ENCODE data around the gene GPATCH8.
"Not testable (repeated sequence)": the region's sequence is repeated elsewhere in the genome, so short reads cannot be mapped to it uniquely, and the experiment has no call there.

GPATCH8 gene

DNA sequence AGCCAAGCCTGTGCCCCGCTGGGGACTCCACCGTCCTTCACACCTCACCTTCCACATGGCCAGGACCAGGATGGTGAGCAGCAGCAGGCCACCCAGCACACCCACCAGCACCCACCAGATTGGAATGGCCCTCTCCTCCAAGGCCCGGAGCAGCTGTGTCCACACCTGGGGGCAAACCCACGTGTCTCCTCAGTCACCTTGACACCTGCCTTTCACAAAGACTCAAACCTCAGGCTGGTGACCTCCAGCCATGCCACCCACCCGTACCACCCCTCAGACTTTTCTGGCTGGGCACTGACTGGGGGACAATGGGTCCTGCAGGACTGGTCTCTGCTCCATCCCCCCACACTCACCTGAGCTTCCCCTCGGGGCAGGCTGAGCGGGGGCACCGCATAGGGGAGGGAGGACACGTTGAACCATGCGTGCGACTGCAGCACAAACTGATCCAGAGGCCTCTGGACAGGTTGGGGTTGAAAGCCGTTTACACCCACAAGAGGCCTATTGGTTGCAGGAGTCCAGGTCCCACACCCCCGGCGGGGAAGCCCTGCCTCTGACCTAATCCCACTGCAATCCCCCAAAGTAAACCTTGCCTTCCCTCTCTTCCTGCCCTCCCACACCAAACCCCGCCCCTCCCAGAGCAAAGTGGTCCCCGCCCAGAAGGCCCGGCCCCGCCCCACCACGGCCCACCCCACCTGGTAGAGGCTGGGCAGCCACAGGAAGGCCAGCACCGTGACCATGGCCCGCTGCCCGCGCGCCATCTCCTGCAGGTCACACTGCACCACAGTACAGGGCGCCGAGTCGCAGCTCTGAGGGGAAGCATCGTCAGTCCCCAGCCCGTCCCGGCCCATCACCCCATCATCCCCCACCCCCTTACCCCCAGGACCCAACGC, 128.7 kb downstream of the GPATCH8 start:
- no peak for DNase-seq

- DNase-seq = no peak
Measured at GRCh38 chr17:44372036-44372435, 131.2 kb downstream of the GPATCH8 start.

- DNase-seq = peak; percentile 20 to 26
Measured at GRCh38 chr17:44369414-44370023, 133.7 kb downstream of the GPATCH8 start.

GRCh38 chr17:44368391-44369243, 134.6 kb downstream of the GPATCH8 start:
- not testable (repeated sequence) for DNase-seq

GRCh38 chr17:44367231-44367979, 135.8 kb downstream of the GPATCH8 start:
- no peak for DNase-seq

GRCh38 chr17:44365051-44365450, 138.2 kb downstream of the GPATCH8 start:
- not testable (repeated sequence) for DNase-seq

- DNase-seq = peak; percentile 59 to 67
Measured at GRCh38 chr17:44363613-44364159, 139.5 kb downstream of the GPATCH8 start, which contains the start of gene FAM171A2. Gene FAM171A2, minus strand, starts transcription at chr17:44363853. Its CDS starts 139 bp downstream, at chr17:44363714.

DNA sequence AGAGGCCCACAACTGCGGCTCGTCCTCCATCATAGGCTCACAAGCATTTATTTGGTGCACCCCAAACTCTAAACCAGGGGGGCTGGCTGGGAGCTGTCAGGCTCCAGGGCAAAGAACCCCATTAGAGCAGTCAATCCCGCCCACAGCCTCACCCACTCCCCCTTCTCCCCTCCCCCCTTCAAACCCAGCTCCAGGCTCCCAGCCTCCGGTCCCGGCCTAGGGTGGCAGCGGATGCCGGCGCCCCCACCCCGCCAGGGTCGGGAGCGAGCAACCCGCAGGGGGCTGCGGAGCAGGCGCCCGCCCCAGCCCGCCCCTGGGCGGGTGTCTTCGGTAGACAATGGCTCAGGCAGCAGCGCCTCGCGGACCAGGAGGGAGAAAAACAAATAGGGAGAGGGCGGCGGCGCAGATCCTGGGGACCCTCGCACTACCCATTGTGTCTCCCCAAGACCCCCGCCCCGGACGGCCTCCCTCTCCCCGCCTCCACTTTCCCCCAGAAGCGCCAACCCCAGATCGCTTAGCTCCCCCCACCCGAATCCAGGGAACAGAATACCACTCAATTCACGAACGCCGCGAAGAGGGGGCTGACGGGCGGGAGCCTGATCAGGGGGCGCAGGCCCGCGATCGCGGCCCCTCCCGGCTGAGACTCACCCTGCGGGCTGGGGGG, 140.1 kb downstream of the GPATCH8 start:
- no peak for DNase-seq

- no peak for DNase-seq
Measured at GRCh38 chr17:44362459-44362948, 140.7 kb downstream of the GPATCH8 start.

GRCh38 chr17:44361292-44362260, 141.6 kb downstream of the GPATCH8 start:
- DNase-seq = no peak

DNA sequence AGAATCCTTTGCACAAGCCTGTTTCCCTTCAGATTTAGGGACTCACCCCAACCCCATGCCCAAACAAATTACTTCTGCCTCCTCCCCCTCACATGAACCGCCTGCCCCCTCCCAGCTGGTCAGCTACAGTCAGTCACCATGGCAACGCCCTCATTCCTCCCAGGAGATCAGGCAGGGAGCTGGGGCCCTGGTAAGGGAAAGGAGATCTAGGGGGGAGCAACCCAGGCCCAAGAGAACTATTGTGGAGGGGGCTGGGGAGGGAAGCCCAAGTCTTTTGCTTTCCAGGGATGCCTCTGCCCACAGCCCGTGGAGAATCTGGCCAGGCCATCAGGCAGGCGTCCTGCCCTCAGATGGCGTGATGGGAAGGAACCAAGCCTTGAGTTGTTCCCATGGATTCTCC, 142.4 kb downstream of the GPATCH8 start:
- no peak for DNase-seq

- no peak for DNase-seq
Measured at GRCh38 chr17:44360144-44360533, 143.1 kb downstream of the GPATCH8 start.

DNA sequence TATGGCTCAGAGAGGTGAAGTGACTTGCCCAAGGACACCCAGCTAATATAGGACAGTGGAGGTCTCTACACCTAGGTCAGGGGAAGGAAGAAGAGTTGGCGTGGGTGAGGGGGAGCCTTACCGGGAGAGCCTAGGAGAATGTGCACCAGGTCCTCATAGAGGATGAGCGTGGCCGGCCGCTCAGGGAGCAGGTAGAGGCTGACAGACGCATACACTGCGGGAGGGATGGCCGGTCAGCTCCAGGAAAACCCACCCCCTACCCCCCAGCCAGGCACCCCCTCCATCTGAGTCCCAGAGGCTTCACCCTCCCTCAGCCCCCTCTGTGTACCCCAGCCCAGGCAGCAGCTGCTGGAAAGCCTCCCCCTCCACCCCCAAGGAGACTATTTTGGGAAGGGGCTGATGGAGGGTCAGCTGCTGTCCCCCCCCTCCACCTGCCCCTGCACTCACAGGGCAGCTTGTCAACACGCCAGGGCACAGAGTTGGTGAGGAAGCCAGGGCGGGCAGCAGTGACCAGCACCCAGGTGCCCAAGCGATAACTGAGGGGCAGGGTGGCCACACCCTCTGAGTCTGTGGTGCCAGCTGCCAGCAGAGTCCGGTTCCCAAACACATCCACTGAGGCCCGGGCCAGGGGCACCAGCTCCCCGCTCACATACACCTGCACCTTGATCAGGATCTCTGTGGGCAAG, 143.6 kb downstream of the GPATCH8 start:
- no peak for DNase-seq

DNA sequence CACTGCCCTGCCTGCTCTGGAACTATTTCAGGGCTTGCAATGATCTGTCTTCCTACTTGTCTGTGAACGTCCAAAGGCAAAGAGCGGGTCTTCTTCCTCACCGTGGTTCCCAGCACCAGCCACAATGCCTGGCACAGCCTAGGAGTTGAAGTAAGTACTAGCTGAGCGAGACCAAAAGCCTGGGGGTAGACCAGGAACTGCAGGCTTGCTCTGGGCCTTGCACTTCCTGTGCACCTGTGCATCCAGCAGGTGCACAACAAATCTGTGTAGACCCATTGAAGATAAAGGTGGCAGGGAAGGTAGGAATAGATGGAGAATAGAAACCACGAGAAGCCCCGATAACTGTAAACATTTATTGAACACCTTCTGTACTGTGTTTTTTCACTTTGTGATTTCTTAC, 144.2 kb downstream of the GPATCH8 start:
- DNase-seq = no peak

DNA sequence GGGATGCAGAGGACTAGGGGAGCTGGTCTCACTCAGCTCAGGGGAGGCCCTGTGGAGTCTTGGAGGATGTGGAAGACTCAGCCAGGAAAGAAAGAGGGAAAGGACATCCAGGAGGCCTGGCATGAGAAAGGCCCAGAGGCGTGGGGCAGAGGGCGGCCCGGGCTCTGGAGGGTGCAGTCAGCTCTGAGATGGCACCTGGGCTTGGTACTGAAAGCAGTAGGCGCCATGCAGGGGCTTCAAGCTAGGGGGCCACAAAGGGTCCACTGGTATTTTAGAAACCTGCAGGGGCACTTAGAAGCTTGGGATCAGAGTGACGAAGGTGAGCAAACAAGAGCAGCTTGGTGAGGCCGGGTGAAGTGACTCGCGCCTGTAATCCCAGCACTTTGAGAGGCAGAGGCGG, 145.1 kb downstream of the GPATCH8 start:
- no peak for DNase-seq

DNA sequence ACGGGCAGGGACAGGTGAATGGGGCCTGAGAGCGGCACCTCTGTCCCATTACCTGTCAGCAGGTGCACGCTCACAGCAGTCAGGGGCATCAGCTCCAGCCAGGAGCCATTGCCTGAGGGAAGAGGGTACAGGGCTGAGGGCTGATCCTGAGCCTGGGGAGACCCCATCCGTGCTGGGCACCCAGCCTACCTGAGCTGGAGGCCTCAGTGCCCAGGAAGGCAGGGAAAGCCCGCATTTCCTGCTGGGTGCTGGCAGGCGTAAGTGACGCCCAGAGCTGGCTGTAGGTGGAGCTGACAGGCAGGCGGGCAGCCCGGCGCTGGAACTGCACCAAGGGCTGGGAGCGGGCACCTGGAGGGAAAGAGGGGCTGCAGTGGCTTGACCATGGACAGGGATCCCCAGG, 147.0 kb downstream of the GPATCH8 start:
- no peak for DNase-seq

GRCh38 chr17:44355642-44356099, 147.5 kb downstream of the GPATCH8 start:
- DNase-seq = no peak

- peak; percentile 43 to 57 for DNase-seq
Measured at GRCh38 chr17:44354582-44355561, 148.3 kb downstream of the GPATCH8 start.
